Measurements from ENCODE around the gene ZNF19.

ZNF19 gene

GRCh38 chr16:71484006-71484893 is 4.9 kb downstream of the ZNF19 start:
- DNase-seq (ENCODE audit: low read depth): peak; percentile 93

GRCh38 chr16:71482569-71482968 is 6.6 kb downstream of the ZNF19 start:
- DNase-seq (ENCODE audit: low read depth): no peak

- no peak for DNase-seq (ENCODE audit: low read depth)
Measured at GRCh38 chr16:71480956-71481355, 8.2 kb downstream of the ZNF19 start.

- DNase-seq (ENCODE audit: low read depth): peak; percentile 43
Measured at GRCh38 chr16:71479420-71479819, 9.7 kb downstream of the ZNF19 start.

- DNase-seq (ENCODE audit: low read depth): no peak
Measured at GRCh38 chr16:71476457-71477124, 12.5 kb downstream of the ZNF19 start.

GRCh38 chr16:71474864-71475263 is 14.3 kb downstream of the ZNF19 start:
- DNase-seq (ENCODE audit: low read depth): peak; percentile 93

- no peak for DNase-seq (ENCODE audit: low read depth)
Measured at GRCh38 chr16:71473891-71474290, 15.2 kb downstream of the ZNF19 start.

GRCh38 chr16:71472931-71473330 is 16.2 kb downstream of the ZNF19 start:
- no peak for DNase-seq (ENCODE audit: low read depth)

- no peak for DNase-seq (ENCODE audit: low read depth)
Measured at GRCh38 chr16:71472051-71472450, 17.1 kb downstream of the ZNF19 start.

GRCh38 chr16:71467810-71468209 is 21.3 kb downstream of the ZNF19 start:
- DNase-seq (ENCODE audit: low read depth): peak; percentile 48

GRCh38 chr16:71464231-71464630 is 24.9 kb downstream of the ZNF19 start:
- no peak for DNase-seq (ENCODE audit: low read depth)

- peak; percentile 83 for DNase-seq (ENCODE audit: low read depth)
Measured at GRCh38 chr16:71461686-71462648, 27.2 kb downstream of the ZNF19 start, which contains the start of gene ZNF23. ZNF23 (minus strand) TSS chr16:71462247; CDS start chr16:71456796, 5,451 bp downstream.

- peak; percentile 24 for DNase-seq (ENCODE audit: low read depth)
Measured at GRCh38 chr16:71460941-71461340, 28.2 kb downstream of the ZNF19 start.

- DNase-seq (ENCODE audit: low read depth): peak; percentile 87
Measured at GRCh38 chr16:71460236-71460635, 28.9 kb downstream of the ZNF19 start.

GRCh38 chr16:71459510-71459909 is 29.6 kb downstream of the ZNF19 start:
- no peak for DNase-seq (ENCODE audit: low read depth)

GRCh38 chr16:71456801-71457200 is 32.3 kb downstream of the ZNF19 start:
- DNase-seq (ENCODE audit: low read depth): no peak

GRCh38 chr16:71453036-71453435 is 36.1 kb downstream of the ZNF19 start:
- no peak for DNase-seq (ENCODE audit: low read depth)

GRCh38 chr16:71449020-71449419 is 40.1 kb downstream of the ZNF19 start:
- no peak for DNase-seq (ENCODE audit: low read depth)

GRCh38 chr16:71448274-71448866 is 40.8 kb downstream of the ZNF19 start:
- DNase-seq (ENCODE audit: low read depth): no peak

GRCh38 chr16:71443714-71444113 is 45.4 kb downstream of the ZNF19 start:
- no peak for DNase-seq (ENCODE audit: low read depth)

- DNase-seq (ENCODE audit: low read depth): no peak
Measured at GRCh38 chr16:71442051-71442440, 47.1 kb downstream of the ZNF19 start, which contains the start of gene TLE7. TLE7 (minus strand) TSS chr16:71442054; CDS start chr16:71433324, 8,730 bp downstream.
